Testis (tissue), 2 donors: Measurements from ENCODE around the gene CXCL3.

Experiments
- CTCF ChIP-seq, 3 experiments: fragments of 450-650 bp in 2 of 3; fragments of 200-600 bp in 1 of 3; sonication (generic) in 1 of 3; IDR thresholded peaks; one replicate each; pipeline ENCODE4 v1.5.1; 2016 to 2019; ENCODE audit warnings: antibody characterized with exemption in 3 of 3, mild to moderate bottlenecking in 2 of 3, moderate library complexity in 1 of 3
- POLR2A ChIP-seq: fragments of 450-650 bp; IDR thresholded peaks from one replicate; pipeline ENCODE4 v1.6.1; 2017; ENCODE audit warnings: antibody characterized with exemption, mild to moderate bottlenecking, moderate library complexity

DNA sequence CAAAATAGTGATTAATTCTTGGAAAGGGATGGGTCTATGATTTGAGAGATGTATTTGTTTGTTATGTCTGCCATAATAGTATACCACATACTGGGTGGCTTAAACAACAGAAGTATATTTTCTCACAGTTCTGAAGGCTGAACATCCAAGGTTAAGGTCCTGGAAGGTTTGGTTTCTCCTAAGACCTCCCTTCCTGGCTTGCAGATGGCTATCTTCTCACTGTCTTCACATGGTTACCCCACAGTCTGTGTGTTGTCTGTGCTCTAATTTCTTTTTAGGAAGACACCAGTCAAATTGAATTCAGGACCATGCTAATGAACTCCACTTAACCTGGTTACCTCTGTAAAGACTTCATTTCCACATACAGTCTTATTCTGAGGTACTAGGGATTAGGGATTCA is 34.9 kb upstream of the CXCL3 start:
- TF ChIP-seq CTCF (IDR thresholded peaks at IDR 0.05), result no peak
- TF ChIP-seq POLR2A, result no peak
